ENCODE measurements around the gene UBE2L6.

- TF ChIP-seq CTCF (IDR thresholded peaks at IDR 0.05) = no peak
- no peak for TF ChIP-seq POLR2A (IDR thresholded peaks at IDR 0.05)
- TF ChIP-seq EP300 (IDR thresholded peaks at IDR 0.05) = no peak
- TF ChIP-seq POLR2AphosphoS5 (IDR thresholded peaks at IDR 0.05) = no peak
These were observed 17.5 kb downstream of the UBE2L6 start for GRCh38 chr11:57549983-57550382.

All from stomach (tissue), 4 donors.